ENCODE measurements around the gene AGAP1.

GRCh38 chr2:235827585-235827992 lies 333.7 kb downstream of the AGAP1 start:
- TF ChIP-seq POLR2A (IDR thresholded peaks at IDR 0.05): no peak
- TF ChIP-seq CTCF (IDR thresholded peaks at IDR 0.05): no peak
- TF ChIP-seq EP300 (IDR thresholded peaks at IDR 0.05): no peak
